ENCODE data around the gene KRTAP5-7. TPM values are rescaled to one million over a fixed set of nuclear protein-coding genes. Genes with fewer than 3 reads are reported as not detected.

Gene KRTAP5-7
- total and polyA plus RNA-seq, 2 of the 8 experiments (the other 6 are each of a cell fraction or from before 2014, with no cell fraction given): not detected

- no peak overlapping the region for H2AK5ac ChIP-seq (ENCODE audit: low read depth, low read length)
- peaks cover 0 to 8% (median 4%) of the 10 kb centered on the region in 4 experiments; a peak in 5 of 7 replicates for H3K4me1 ChIP-seq (replicated peaks in 1 of 4; ENCODE audit: control insufficient read depth in 3 of 4, insufficient read depth in 4 of 4, low read length in 3 of 4)
- WGBS, 2 experiments (ENCODE audit: extremely low coverage in 1 of 2, insufficient coverage in 1 of 2, insufficient read length in 1 of 2, insufficient replicate concordance in 2 of 2, low coverage in 1 of 2, low lambda C conversion rate in 2 of 2, missing lambda C conversion rate in 1 of 2): 79% methylated on average over 8 of the region's 8 CpGs; no CpG with 5 or more reads in 1 of the 2 experiments
These were observed 41.8 kb downstream of the KRTAP5-7 start for GRCh38 chr11:71568704-71569349.

More at GRCh38 chr11:71568704-71569349, 41.8 kb downstream of the KRTAP5-7 start:
- Histone ChIP-seq H3K9me3 (ENCODE audit: insufficient read depth in 2 of 2, low read depth in 1 of 2, low read length in 1 of 2) (no peaks in the 10 kb centered on the region), H3K27me3 (replicated peaks in 1 of 4; ENCODE audit: control insufficient read depth in 3 of 4, extremely low read depth in 1 of 4, insufficient read depth in 3 of 4, low read length in 3 of 4) (peaks cover 0 to 2% (median 0%) of the 10 kb centered on the region in 4 experiments; a peak in 2 of 7 replicates), H3K36me3 (ENCODE audit: control insufficient read depth in 2 of 4, insufficient read depth in 4 of 4, low read length in 3 of 4) (no peaks in the 10 kb centered on the region), H2BK5ac (ENCODE audit: low read depth, low read length) (no peak overlapping the region), H3K56ac (replicated peaks; ENCODE audit: insufficient read length, low read depth, low read length) (no peak overlapping the region), H3K79me2 (ENCODE audit: control insufficient read depth in 1 of 2, insufficient read depth in 2 of 2, low read length in 2 of 2) (no peaks in the 10 kb centered on the region), H2BK15ac (ENCODE audit: low read length) (no peak overlapping the region), H3K79me1 (ENCODE audit: low read depth, low read length) (no peaks in the 10 kb centered on the region), H4K20me1 (replicated peaks in 1 of 2; ENCODE audit: control insufficient read depth in 1 of 2, insufficient read depth in 2 of 2, low read length in 2 of 2) (peaks cover 0 to 4% of the 10 kb centered on the region in 2 experiments), H3K9ac (replicated peaks in 1 of 4; ENCODE audit: extremely low read depth in 1 of 4, low read depth in 3 of 4, low read length in 3 of 4) (no peak overlapping the region), H2AFZ (ENCODE audit: low read length) (no peak overlapping the region), H3K4me2 (ENCODE audit: insufficient read depth in 1 of 2, low read depth in 2 of 2, low read length in 2 of 2) (no peak overlapping the region), H3K4ac (replicated peaks; ENCODE audit: insufficient read length, low read depth, low read length) (no peak overlapping the region), H3K18ac (ENCODE audit: extremely low read depth, low read length) (no peak overlapping the region), H2BK120ac (replicated peaks; ENCODE audit: low read depth, low read length) (no peak overlapping the region), H3K4me3 (ENCODE audit: extremely low read depth in 1 of 4, insufficient read depth in 2 of 4, low read depth in 3 of 4, low read length in 4 of 4) (no peak overlapping the region), H3K23ac (ENCODE audit: insufficient read length) (no peak overlapping the region), H4K91ac (replicated peaks; ENCODE audit: insufficient read length, low read length) (no peak overlapping the region), H4K5ac (ENCODE audit: insufficient read length, low read depth, low read length) (no peak overlapping the region), H3K14ac (ENCODE audit: insufficient read length) (no peak overlapping the region), H2BK20ac (ENCODE audit: low read length) (0 out of 2 replicates have a peak overlapping the region, but pooled peaks have one; percentile 34), H3K27ac (ENCODE audit: low read depth, low read length) (no peak overlapping the region), H4K8ac (ENCODE audit: extremely low read depth, insufficient read depth, low read length) (no peak overlapping the region), H3K23me2 (ENCODE audit: low read depth, low read length) (peaks cover 3% of the 10 kb centered on the region; the same call in 1 of the 2 replicates), H2BK12ac (ENCODE audit: low read depth, low read length) (peak overlapping the region; percentile 23; the same call in 1 of the 2 replicates)
- TF ChIP-seq RNF2 (IDR thresholded peaks at IDR 0.05; ENCODE audit: borderline replicate concordance, low read depth, low read length, missing control alignments, poor library complexity, severe bottlenecking) (no peak), TAF1 (IDR thresholded peaks at IDR 0.05; ENCODE audit: low read depth, low read length) (no peak), EZH2 (IDR thresholded peaks at IDR 0.05; ENCODE audit: low read depth, low read length, severe bottlenecking) (no peak), EGR1 (IDR thresholded peaks at IDR 0.05; ENCODE audit: borderline replicate concordance, low read depth, low read length) (no peak), HDAC2 (IDR thresholded peaks at IDR 0.05; ENCODE audit: borderline replicate concordance in 1 of 2, low read depth in 2 of 2, low read length in 2 of 2) (no peak), KDM1A (IDR thresholded peaks at IDR 0.05; ENCODE audit: borderline replicate concordance, low read length) (no peak), RAD21 (IDR thresholded peaks at IDR 0.05 in 1 of 2, conservative IDR thresholded peaks at IDR 0.05 in 1 of 2; ENCODE audit: low read depth in 2 of 2, low read length in 2 of 2) (no peak), ASH2L (IDR thresholded peaks at IDR 0.05; ENCODE audit: low read length) (no peak), MAFK (IDR thresholded peaks at IDR 0.05; ENCODE audit: low read depth, low read length) (no peak)
- DNase-seq (ENCODE audit: low read depth in 1 of 2, low spot score in 2 of 2): no peak
- POLR2A ChIA-PET (ENCODE audit: partially characterized antibody): no interaction called here
- CTCF ChIA-PET (ENCODE audit: partially characterized antibody): no interaction called here
- FAIRE-seq: no peak
